H4 (cell line): ENCODE measurements around the gene ACSF3. TPM values are rescaled to one million over a fixed set of nuclear protein-coding genes. Genes with fewer than 3 reads are reported as not detected.

ENCODE experiments used
- DNase-seq: peaks from one replicate; pipeline ENCODE4 v3.0.0-alpha.2; 2015; ENCODE audit warnings: low spot score
- total RNA-seq: library from RNA; depleted of rRNA; stranded (reverse); fragments of >200 nt; shearing (Covaris generic); gene quantifications from 2 replicates; pipeline ENCODE4 v1.2.3, GENCODE V29; 2014

The ACSF3 gene
- total RNA-seq, 1 experiment from 2014 or later, result 25.9 TPM

DNA sequence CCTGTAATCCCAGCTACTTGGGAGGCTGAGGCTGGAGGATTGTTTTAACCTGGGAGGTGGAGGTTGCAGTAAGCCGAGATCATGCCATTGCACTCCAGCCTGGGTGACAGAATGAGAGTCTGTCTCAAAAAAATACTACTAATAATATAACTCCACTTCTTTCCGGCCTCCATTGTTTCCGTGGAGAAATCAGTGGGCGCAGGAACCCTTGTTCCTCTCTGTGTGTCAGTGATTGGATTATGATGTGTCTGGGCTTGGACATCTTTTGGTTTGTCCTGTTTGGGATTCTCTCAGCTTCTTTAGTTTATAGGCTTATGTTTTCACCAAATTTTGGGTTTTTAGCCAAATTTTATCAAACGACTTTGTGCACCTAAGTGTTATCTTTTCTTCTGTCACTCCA, 36.8 kb downstream of the ACSF3 start:
- no peak for DNase-seq

DNA sequence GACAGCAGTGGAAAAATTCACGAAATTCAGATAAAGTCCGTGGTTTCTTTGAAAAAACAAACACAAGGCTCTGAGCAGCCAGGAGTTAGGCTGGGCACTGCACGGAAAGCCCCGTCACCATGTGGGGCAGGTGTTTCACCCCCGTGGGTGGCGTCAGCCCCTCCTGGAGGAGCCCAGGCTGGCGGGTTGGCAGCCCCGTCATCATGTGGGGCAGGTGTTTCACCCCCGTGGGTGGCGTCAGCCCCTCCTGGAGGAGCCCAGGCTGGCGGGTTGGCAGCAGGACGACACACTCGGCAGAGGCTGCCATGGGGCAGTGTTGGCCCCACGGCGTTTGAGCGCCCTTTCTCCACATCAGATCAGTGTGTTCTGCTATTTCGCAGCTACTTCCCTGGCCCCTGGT, 38.1 kb downstream of the ACSF3 start:
- DNase-seq, result no peak

DNA sequence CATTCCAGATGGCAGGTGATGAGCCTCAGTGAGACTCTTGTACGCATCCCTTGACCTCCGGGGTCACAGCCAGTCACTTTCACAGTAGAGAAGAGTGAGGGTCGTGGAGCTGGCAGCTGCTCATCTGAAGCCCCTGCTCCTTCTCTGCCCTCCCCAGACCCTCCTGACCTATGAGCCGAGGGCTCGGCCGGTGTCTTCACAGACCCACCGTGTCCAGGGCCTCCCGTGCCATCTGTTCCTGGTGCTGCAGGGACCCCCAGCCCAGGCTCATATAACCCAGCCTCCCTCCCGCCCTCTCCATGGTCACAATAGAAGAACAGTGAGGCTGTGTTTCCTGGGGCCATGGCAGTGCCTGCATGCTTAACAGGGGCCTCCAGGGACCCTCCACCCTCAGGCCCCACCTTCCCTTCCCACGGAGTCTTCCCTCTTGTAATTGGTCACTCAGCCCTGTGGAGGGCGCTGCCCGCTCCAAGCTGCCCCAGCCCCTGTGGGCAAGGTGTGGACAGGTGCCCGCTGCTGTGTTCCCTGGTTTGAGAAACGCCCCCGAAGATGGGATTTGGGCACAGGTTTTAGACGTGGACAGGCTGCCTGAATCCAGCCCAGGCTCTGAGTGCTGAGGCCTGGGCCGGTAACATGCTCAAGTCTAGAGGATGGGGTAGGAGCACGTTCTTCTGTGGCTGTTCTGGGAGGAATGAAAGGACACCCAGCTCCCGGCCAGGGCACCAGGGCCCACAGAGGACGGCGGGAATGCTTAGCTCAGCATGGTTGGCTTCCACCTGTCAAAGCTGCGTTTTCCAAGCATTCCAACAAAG, 38.7 kb downstream of the ACSF3 start:
- no peak for DNase-seq

DNA sequence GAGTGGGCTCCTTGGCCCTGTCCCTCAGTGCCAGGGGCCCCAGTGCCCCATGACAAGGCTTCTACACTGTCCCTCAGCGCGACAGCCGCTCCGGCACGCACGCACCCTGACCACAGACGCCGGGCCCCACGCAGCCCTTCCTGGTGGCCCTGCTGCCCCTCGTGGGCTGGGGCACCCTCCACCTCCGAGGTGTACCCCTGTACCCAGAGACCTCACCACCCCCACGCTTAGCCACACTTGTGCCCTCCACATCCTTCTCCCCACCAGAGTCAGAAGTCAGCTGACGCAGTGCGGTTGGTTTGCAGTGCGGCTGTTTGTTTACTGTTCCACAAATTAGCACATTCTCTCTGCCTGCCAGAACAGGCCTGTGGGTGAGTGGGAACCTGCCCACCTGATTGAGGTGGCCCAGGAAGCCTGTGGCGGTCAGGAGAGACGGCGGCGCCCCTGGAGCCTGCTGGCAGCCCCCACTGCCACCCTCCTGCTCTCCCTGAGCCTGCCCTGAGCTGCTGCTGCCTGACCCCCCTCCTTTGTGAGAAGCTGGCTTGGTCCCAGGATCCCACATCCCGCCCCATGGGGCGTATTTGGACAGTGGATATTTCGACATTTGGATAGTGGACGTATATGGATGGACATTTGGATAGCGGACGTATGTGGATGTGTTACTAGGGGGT, 39.9 kb downstream of the ACSF3 start:
- DNase-seq, result no peak

DNA sequence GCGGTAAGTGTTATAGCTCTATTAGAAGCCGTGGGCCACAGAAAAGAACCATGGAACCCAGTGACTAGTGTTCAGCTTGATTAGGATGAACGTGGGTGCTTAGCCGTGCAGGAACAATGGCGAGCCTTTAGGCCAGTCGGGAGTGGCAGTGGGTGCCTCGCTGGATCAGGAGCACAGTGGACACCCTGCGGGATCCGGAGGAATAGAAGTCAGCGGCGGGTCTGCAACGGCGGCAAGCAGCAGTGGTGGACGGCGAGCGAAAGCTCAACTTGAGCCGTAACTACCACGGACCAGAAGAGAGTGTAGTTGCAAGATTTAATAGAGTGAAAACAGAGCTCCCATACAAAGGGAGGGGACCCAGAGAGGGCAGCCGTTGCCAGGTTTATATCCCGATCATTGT, 40.6 kb downstream of the ACSF3 start:
- no peak for DNase-seq

DNA sequence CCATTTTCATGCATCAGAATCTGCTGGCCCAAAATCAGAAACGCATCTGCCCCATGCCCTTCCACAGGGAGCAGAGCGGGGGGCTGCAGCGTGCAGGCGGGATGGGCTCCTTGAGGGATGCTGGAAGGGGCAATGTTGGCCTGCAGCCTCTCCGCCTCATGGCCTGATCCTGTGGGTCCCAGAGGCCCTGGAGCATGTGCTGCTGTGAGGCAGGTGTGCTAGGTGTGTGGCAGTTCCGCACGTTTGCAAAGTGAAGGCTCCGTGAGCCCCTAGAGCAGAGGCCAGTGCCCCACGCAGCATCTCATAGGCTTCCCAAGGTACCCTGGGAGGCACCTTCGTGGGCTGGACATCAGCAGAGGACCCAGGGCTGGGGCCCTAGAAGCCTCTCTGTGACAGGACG, 41.5 kb downstream of the ACSF3 start:
- no peak for DNase-seq

DNA sequence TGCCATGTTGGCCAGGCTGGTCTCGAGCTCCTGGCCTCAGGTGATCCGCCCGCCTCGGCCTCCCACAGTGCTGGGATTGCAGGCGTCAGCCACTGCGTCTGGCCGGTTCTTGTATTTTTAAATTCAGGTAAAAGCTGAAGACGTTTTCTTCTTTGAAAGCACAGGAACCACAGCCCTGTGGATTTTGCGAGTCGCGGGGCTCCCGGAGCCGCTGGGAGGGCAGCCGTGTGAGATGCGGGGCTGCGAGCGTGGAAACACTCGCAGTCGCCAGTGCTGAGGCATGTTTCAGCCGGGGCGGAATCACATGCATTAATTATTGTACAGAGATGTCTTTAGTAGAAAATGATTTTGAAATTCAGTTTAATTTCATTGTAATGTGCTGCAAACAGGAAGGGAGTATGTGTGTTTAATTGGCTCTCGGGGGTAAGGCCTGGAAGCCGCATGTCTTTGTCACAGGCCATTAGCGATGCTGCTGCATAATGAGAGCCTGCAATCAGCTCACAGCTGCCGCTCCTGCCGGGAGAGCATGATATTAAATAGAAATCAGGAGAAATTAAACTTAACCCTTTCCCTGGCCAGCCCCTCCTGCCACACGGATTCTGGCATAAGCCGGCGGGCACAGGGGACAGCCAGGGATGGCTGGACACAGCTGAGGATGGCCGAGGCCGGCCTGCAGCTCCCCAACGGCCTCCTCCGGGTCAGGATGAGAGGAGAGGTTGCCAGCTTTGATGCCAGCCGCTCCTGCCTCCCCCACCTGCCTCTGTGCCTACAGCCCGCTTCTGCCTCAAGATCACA, 42.5 kb downstream of the ACSF3 start:
- DNase-seq, result no peak

DNA sequence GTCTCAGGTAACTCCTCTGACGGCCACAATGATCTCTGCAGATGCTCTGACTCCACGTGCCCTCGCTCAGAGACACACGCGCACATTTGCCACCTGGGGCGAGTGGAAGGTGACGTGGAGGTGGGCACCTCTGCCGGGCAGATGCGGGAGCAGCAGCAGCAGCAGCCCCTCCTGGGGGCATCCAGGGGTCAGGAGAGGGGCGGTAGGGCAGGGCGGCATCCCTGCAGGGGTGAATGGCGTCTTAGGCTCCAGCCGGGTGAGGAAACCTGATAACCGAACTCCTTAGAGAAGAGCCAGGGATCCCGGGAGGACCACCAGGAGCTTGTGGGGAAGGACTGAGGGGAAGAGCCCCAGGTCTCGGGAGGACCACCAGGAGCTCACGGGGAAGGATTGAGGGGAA, 43.3 kb downstream of the ACSF3 start:
- no peak for DNase-seq

DNA sequence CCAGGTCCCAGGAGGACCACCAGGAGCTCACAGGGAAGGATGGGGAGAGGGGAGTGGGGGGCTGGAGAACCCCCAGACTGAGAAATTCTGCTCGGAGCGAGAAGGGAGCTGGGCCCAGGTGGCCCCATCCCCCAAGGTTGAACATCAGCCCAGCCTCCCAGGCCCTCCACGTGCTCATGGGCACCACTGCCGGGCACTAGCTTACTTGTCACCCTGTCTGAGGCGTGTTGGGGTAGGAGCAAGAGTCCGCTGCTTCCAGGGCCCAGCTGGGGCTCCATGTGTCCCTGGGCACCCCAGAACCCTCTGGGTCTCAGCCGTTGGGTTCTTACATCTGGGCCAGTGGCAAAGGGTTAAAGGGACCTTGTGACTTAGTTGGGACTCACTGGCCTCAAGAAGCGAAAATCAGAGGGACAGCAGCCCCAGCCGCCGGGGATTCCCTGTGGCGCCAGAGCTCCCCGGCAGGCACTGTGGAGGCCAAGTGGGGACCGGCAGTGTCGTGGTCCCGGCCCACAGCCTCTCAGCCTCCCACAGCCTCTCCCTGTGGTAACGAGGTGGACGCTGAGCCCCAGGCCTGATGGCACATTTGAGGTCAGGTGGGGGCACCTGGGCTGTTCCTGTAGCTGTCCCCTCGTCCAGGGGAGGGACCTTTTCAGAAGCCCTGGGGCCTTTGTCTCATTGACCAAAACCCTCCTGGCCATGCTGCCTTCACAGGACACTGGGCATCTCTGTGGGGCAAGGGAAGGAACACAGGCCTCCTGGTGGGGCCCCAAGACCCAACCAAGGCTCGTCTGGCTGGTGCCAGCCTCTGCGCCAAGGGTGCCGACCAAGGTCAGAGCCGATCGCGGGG, 44.2 kb downstream of the ACSF3 start:
- no peak for DNase-seq

DNA sequence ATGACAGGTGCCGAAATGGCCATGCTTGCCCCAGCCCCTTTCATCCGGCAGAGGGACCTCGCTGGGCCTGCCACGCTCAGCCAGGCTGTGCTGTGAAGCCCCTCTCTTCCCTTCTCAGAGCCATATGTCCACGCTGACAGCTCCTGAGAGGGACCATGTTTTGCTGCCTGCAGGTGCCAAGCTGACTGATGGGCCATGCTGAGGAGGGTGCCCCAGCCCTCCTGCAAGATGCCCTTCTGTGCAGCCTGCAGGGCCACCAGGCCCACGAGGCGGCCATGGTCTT, 44.8 kb downstream of the ACSF3 start:
- no peak for DNase-seq

DNA sequence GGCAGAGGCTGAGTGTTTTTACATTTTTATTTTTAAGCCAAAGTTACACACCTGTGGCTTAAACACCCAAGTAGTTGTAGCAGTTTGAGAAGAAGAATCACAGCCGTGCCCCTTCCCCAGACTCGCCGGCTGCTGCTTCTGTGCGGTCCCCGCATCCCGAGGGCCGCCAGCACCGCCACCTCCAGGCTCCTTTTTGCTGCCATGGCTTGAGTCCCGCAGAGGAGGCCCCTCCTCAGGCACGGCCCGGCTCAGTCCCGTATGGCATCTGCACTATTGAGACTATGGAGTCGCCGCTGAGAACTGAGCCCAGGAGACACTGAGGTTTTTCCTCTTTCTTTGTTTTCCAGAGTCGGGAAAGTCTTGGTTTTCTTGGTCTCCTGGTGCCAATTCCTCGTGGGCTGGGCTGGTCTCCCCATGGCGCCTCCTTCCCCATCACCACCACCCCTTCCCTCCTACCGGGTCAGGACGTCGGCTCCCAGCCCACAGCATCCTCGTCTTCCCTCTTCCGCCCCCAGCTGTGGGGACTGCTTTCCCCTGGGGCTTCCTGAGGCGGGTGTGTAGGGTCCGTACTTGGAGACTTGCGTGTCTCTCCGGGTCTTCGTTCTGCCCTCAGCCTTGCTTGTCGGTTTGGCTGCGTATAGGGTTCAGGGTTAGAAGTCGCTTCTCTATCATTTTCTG, 45.3 kb downstream of the ACSF3 start:
- DNase-seq, result no peak

DNA sequence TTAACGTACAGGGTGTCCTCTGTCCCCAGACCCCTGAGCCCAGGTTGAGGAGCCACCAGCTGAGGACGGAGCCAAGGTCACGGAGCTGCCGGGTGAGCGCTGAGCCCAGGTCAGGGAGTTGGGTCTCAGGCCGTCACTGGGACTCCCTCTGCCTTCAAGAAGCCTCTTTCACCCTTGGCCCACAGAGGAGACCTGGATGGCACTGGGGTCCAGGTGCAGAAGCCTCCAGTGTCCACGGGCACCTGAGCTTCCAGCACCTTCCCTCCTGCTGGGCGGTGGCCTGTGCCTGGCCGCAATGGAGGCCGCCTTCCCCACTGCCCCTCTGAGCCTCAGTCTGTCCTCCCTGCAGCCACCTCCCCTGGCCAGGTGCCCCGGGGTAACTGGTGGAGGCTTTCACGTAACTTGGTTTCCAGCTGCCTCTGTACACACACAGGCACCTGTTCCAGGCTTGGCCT, 46.3 kb downstream of the ACSF3 start:
- no peak for DNase-seq

DNA sequence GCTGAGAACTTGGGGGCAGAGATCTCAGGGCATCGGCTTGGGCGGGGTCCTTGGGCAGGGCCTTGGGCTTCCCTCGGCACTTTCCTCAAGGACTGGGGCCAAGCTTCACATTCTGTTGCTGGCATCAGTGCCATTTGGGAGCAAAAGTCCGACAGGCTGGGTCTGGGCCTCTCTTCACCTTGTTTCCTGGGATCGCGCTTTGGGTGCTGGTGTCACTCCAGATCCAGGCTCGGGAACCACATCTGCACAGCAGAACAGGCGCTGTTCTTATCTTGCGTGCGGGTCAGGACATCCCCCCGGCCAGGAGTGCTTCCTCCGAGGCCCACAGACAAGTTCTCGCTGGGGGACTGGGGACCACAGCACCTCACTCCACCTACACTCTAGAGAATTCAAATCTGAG, 46.7 kb downstream of the ACSF3 start:
- no peak for DNase-seq

DNA sequence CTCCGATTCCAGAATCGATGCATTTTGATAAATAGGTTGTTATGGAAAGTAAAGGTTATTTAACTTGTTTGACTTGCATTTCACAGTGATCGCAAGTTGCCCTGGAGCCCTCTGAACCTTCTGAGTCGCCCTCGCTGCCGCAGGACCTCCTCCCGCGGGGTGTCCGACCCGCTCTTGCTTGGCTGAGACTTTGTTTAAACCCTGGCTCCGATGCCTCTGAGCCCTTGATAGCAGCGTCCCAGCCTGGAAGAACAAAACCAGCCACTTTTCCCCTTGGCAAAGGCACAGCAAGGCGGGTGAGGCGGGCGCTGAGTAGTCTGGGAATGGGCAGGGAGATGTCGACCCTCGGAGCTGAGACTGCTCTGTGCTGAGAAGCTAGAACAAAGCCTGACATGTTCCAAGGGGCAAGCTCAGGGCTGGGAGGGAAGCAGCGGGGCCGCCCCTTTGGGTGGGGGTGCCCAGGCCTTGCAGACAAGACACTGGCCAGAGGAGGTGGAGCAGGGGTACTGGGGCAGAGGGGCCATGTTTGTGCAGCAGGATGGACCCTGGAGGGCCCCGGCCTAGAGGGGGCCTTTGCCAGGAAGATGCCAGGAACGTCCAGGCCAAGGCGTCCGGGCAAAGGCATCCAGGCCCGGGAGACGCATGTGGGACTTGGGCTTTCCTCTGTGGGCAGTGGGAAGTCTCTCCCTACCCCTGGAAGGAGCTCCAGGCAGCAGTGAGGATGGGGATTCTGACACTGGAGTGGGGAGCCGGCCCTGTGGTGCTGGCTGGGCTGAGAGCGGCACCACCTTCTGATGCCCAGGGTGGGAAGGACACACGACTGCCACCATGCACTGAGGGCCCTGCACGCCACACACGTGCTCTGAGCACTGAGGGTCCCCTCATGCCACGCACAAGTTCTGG, 47.6 kb downstream of the ACSF3 start:
- no peak for DNase-seq

DNA sequence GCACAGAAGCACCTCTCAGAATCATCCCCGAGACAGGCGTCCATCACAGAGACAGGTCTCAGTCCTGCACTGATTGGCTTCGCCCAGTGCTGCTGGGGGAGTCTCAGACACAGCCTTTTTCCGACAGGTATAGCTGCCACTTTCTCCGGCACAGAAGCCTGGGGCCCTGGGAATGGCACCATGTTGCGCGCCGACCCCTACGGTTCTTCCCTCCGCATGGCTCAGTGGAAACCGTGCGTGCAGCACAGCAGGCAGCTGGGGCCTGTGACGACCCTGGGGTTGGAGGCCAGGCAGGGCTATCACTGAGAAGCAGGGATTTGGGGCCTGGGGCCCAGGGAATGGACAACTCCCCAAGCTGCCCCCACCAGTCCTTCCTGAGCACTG, 48.2 kb downstream of the ACSF3 start:
- DNase-seq, result no peak

DNA sequence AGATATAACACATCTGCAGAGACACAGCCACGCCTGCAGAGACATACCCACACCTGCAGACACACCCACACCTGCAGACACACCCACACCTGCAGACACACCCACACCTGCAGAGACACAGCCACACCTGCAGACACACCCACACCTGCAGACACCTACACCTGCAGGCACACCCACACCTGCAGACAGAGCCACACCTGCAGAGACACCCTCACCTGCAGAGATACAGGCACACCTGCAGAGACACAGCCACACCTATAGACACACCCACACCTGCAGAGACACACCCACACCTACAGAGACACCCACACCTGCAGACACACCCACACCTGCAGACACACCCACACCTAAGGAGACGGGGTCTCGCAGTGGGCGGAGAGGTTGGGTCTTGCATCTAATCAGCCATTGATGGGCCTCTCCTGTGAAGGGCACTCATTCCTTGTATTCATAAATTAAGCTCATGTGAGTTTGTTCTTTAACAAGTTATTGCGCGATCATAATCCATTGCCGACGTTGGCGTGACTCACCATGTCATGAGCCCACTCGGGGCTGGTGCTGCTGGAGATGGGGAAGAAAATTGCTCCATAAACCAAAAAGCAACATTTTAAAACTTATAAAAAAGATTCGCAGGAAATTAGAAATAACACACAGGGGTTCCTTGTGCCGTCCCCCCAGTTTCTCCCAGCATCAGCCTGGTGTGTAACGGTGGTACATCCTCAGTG, 49.0 kb downstream of the ACSF3 start:
- DNase-seq, result no peak

DNA sequence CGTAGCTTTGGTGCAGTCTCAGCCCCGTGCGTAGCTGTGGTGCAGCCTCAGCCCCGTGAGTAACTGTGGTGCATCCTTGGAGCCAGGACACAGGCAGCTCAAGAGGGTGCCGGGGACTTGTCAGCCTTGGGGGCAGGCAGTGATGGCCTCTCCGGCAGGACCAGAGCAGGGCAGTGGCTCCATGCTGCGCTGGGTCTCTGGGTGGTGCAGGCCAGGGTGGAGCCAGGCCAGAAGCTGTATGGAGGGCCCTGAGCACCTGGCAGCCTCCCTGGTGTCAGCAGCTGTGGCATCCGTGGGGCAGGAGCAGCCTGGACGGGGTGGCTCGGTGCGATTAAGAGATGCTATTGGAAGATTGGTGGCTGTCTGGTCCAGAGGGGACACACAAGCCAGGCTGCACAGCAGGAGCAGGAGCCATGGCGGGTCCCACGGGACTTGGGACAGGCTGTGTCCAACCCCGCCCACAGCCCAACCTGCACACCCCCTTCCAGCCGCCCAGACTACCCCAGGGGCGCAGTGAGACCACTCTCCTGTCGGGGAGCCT, 49.6 kb downstream of the ACSF3 start:
- DNase-seq, result no peak

DNA sequence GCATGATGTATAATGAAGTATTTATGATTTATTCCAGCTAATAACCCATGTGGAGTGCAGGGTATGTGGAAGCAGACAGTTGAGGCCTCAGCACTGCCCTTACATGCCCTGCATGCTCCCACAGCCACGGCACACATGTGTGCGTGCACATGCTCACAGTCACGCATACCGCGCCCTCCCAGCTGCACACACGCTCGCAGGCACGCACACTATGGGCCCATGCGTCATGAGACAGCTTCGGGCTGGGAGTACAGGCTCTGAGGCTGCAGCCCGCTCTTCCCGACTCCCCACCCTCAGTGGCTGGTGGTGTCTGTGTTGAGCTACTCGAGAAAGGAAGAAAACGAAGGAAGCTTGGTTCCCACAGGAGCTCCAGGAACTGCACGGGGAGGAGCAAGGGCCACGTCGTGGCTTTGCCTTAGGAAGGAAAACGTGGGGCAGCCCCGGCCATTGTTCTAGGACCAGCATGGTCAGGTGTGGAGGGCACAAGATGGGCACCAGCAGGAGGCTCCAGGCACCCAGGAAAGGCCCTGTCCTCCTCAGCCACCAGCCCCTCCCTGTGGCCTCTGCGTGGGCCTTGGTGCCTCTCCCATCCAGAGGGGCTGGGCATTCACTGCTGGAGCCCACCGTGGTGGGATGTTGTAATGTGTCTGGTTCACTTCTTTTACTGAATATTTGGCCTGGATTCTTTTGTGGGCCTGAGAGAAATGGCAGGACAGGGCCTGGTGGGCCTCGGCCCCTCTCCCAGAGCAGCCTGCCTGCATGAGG, 50.4 kb downstream of the ACSF3 start:
- DNase-seq, result no peak

DNA sequence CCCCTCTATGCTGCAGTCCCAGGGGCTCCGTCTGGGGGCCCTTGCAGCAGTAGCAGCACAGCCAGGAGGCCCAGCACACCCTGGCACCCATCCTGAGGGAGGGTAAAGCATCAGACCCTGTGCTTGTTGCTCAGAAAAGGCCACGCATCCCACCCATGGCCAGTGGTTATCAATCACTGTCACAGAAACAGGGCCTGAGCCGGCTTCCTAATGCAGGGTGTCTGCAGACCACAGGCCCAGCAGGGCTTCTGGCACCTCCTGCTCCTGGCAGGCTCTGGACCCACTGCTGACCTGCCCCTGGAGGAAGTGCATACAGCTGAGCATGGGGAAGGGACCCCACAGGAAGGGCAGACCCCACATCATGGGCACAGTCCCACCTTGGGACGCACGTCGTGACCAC, 51.0 kb downstream of the ACSF3 start:
- no peak for DNase-seq
